Activated CD4-positive, alpha-beta memory T cell treated with anti-CD3 and anti-CD28 coated beads, Interleukin-2, amount 10 ng/mL, durations not matched to agents 7 days and 5 days (primary cell): Measurements from ENCODE around the gene ZNF211. TPM values are rescaled to one million over a fixed set of nuclear protein-coding genes. Genes with fewer than 3 reads are reported as not detected.

Experiments used
- CTCF ChIA-PET: fragments of 350-600 bp; sonication (Branson Sonifier 250); formaldehyde crosslinking; loops from one replicate; lab custom pipeline; 2021; ENCODE audit warnings: antibody characterized with exemption, inconsistent platforms; lab: Charles Lee
- POLR2A ChIA-PET: fragments of 350-600 bp; sonication (Branson Sonifier 250); formaldehyde crosslinking; loops from one replicate; lab custom pipeline; 2021; ENCODE audit warnings: antibody characterized with exemption; lab: Charles Lee
- DNase-seq: peaks from one replicate; pipeline ENCODE4 v3.0.0-alpha.2; 2020
- H3K27ac Mint-ChIP-seq: one replicate; pipeline ENCODE4 v1.8.0; 2021; ENCODE audit warnings: mild to moderate bottlenecking, mixed read lengths
- H3K27me3 Mint-ChIP-seq: one replicate; pipeline ENCODE4 v1.8.0; 2021; ENCODE audit warnings: mixed read lengths
- H3K36me3 Mint-ChIP-seq: one replicate; pipeline ENCODE4 v1.8.0; 2021; ENCODE audit warnings: low read depth, mixed read lengths
- H3K4me1 Mint-ChIP-seq: one replicate; pipeline ENCODE4 v1.8.0; 2021; ENCODE audit warnings: mixed read lengths
- H3K4me3 Mint-ChIP-seq: one replicate; pipeline ENCODE4 v1.8.0; 2021; ENCODE audit warnings: mild to moderate bottlenecking, mixed read lengths
- H3K9me3 Mint-ChIP-seq: one replicate; pipeline ENCODE4 v1.8.0; 2021; ENCODE audit warnings: mixed read lengths
- total RNA-seq, 2 experiments: library from RNA; stranded (reverse); gene quantifications; one replicate each; pipeline ENCODE4 v1.2.3, GENCODE V29; 2021

Gene ZNF211
- total RNA-seq, 2 experiments from 2014 or later = 17.8 to 20.4 TPM

DNA sequence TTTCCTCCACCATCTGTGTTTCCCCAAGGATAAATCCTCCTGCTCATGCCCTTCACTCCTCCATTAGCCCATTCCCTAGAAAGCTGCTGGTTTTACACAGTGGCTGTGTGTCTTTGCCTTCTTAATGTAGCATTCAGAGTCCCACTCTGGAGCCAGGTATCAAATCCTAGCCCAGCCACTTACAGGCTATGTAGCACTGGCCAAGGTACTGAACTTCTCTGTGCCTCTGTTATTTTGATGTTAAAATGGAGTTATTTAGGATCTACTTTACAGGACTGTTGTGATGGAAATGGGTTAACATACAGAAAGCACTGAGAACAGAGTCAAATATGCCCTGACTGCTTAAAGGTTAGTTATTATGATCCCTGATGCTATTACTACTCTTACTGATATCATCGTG is 34.3 kb downstream of the ZNF211 start:
- Mint-ChIP-seq H3K27ac (no peak overlapping the region), H3K9me3 (peaks cover 11% of the 10 kb centered on the region), H3K4me3 (no peak overlapping the region), H3K36me3 (no peaks in the 10 kb centered on the region), H3K27me3 (peaks cover 10% of the 10 kb centered on the region), H3K4me1 (peaks cover 1% of the 10 kb centered on the region)
- no peak for DNase-seq
- POLR2A ChIA-PET = no interaction called here
- CTCF ChIA-PET = no interaction called here

DNA sequence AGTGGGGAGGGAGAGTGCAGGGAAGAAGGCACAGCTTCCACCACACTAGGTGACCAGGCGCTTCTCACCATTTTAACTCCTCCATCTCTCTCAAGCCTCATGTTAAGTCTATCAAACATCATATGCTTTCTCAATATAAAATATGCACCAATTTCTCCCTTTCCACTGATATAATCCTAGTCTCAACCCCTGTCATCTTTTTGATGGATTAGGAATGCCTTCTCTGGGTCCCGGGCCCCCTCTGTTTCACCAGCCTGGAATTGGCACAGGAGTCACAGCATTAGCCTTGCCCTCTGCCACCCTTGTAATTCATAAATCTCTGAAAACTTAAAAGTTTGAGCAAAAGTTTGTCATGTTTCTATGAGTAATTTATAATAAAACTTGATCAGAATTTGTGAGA is 35.7 kb downstream of the ZNF211 start, which contains the start of gene ZSCAN4:
ZSCAN4 (plus strand) TSS at position 301 of the 400 bp plus-strand sequence. CDS start 7,211 bp downstream, outside the sequence.
- H3K4me1 Mint-ChIP-seq = peaks cover 1% of the 10 kb centered on the region
- CTCF ChIA-PET = no interaction called here
- H3K27ac Mint-ChIP-seq = no peak within 1 kb of the TSS
- peaks cover 10% of the 10 kb centered on the region for H3K27me3 Mint-ChIP-seq
- H3K9me3 Mint-ChIP-seq = peaks cover 11% of the 10 kb centered on the region
- no peaks in the 10 kb centered on the region for H3K36me3 Mint-ChIP-seq
- DNase-seq = no peak
- POLR2A ChIA-PET = no interaction called here
- H3K4me3 Mint-ChIP-seq = no peak within 1 kb of the TSS

DNA sequence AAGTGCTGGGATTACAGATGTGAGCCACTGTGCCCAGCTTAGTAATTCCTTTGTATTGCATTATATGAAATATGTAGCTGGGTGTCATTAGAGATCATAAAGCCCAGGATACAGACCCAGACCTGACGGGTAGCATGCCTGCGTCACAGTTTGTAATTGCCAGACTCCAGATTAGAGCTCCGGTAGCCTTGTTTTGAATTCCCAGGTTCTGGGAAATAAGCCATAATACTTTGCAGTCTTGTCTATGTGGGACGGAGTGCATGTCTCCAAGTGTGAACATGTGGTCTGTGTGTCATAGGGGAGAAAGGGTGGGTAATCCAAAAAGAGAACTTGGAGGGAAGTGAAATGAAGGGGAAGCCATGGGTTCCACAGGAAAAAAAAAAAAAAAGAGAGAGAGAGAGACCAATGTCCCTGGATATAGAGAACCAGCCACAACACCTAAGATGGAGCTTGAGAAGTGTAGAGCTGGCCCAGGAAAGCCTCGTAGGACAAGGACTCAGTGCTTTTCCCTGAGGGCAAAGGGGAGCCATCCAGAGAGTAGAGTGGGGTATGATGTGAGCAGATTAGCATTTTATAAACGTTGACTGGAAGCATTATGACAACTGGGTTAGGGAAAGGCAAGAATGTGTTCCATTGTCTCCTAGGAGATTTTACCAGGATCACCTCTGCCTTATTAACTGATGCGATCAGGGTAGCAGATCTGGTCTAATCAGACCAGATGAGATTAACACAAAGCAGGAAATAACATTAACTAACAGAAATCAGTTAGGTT is 38.3 kb downstream of the ZNF211 start:
- POLR2A ChIA-PET = no interaction called here
- no peak for DNase-seq

DNA sequence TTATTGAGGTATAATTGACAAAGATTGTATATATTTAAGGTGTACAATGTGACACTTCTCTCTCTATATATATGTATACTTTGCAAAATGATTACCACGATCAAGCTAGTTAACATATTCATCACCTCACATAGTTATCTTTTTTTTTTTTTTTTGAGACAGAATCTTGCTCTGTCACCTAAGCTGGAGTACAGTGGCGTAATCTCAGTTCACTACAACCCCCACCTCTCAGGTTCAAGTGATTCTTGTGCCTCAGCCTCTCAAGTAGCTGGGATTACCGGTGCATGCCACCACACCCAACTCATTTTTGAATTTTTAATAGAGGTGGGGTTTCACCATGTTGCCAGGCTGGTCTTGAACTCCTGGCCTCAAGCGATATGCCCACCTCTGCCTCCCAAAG is 39.5 kb downstream of the ZNF211 start:
- Mint-ChIP-seq H3K4me1 (no peaks in the 10 kb centered on the region), H3K36me3 (no peaks in the 10 kb centered on the region), H3K9me3 (peaks cover 10% of the 10 kb centered on the region), H3K27me3 (no peaks in the 10 kb centered on the region), H3K27ac (no peak overlapping the region), H3K4me3 (no peak overlapping the region)
- CTCF ChIA-PET = no interaction called here
- POLR2A ChIA-PET = interaction anchor here (0.9 kb wide), 1 partner anchor 13 kb away, joined by 3 read pairs; no protein-coding TSS in a partner anchor
- DNase-seq = no peak

More for the DNA sequence above, 38.3 kb downstream of the ZNF211 start:
- Mint-ChIP-seq H3K36me3 (no peaks in the 10 kb centered on the region), H3K27ac (no peak overlapping the region), H3K9me3 (peaks cover 13% of the 10 kb centered on the region), H3K4me1 (no peaks in the 10 kb centered on the region), H3K27me3 (no peaks in the 10 kb centered on the region), H3K4me3 (no peak overlapping the region)
- CTCF ChIA-PET = no interaction called here

DNA sequence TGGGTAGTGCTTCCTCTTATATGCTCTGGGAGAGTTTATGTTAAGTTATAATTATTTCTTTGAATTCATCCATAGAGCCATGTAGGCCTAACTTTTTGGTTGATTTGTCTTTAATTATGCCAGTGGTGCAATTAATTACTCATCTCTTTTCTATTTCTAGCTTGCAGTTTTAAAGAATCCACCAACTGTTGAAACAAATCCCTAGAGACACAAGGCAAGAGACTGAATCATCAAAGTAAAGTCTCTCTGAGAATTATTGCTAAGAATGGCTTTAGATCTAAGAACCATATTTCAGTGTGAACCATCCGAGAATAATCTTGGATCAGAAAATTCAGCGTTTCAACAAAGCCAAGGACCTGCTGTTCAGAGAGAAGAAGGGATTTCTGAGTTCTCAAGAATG is 42.9 kb downstream of the ZNF211 start:
- Mint-ChIP-seq H3K36me3 (no peaks in the 10 kb centered on the region), H3K27me3 (no peaks in the 10 kb centered on the region), H3K27ac (no peak overlapping the region), H3K4me1 (no peaks in the 10 kb centered on the region), H3K4me3 (no peak overlapping the region), H3K9me3 (peaks cover 25% of the 10 kb centered on the region)
- ChIA-PET POLR2A (no interaction called here), CTCF (no interaction called here)
- no peak for DNase-seq

DNA sequence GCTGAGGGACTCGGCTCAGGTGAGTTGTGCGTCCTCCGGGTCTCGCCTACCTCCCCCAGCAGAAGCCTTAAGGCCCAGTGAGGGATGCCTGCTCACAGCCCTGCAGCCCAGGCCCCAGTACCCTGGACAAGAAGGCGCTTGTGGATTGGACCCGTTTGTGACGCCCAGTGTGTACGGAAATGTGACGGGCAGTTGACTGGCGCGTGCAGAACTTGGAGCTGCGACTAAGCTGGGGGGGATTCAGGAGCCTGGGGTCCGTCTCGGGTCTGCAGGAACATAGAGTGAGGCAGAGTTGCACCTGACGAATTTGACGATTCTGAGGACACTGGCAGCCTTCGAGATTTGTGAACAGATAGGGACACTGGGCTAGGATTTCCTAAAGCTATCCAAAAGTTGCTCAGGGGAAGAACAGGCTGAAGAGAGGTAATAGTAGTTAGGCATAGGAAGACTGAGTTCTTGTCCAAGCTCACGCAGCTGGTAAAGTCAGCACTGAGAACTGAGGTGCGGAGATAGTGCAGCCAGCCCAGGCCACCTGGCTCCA is 49.3 kb downstream of the ZNF211 start:
- CTCF ChIA-PET = interaction anchor here (0.6 to 2.2 kb wide), 10 partner anchors 8 to 498 kb away, joined by 3 to 9 read pairs (median 4); partner anchors contain the start of genes ZNF134, ZNF211, ZNF416 and ZNF671
- H3K27ac Mint-ChIP-seq = peak overlapping the region; percentile 84

DNA sequence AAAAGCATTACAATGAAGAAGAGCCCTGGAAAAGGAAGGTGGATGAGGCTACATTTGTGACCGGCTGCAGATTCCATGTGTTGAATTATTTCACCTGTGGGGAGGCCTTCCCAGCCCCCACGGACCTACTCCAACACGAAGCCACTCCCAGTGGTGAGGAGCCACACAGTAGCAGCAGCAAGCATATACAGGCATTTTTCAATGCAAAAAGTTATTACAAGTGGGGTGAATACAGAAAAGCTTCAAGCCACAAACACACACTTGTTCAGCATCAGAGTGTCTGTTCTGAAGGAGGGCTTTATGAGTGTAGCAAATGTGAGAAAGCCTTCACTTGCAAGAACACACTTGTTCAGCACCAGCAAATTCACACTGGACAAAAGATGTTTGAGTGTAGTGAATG is 53.8 kb downstream of the ZNF211 start:
- POLR2A ChIA-PET = no interaction called here

More for the DNA sequence above, 49.3 kb downstream of the ZNF211 start:
- DNase-seq = no peak
- Mint-ChIP-seq H3K9me3 (peaks cover 67% of the 10 kb centered on the region), H3K36me3 (peaks cover 60% of the 10 kb centered on the region), H3K4me3 (peak overlapping the region; percentile 94), H3K4me1 (peaks cover 30% of the 10 kb centered on the region), H3K27me3 (no peaks in the 10 kb centered on the region)
- POLR2A ChIA-PET = interaction anchor here (0.6 to 2.2 kb wide), 15 partner anchors 26 to 472 kb away, joined by 3 to 12 read pairs (median 6); partner anchors contain the start of genes ZNF134, ZNF211, ZNF329 and ZNF416

DNA sequence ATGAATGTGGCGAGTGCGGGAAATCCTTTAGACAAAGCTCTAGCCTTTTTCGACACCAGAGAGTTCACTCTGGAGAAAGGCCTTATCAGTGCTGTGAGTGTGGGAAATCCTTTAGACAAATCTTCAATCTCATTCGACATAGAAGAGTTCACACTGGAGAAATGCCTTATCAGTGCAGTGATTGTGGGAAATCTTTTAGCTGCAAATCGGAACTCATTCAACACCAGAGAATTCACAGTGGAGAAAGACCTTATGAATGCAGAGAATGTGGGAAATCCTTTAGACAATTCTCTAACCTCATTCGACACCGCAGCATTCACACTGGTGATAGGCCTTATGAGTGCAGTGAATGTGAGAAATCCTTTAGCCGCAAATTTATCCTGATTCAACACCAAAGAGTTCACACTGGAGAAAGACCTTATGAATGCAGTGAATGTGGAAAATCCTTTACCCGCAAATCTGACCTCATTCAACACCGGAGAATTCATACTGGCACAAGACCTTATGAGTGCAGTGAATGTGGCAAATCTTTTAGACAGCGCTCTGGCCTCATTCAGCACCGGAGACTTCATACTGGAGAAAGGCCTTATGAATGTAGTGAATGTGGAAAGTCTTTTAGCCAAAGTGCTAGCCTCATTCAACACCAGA is 54.5 kb downstream of the ZNF211 start:
- Mint-ChIP-seq H3K27ac (no peak overlapping the region), H3K27me3 (no peaks in the 10 kb centered on the region), H3K4me1 (peaks cover 19% of the 10 kb centered on the region), H3K36me3 (peaks cover 83% of the 10 kb centered on the region), H3K4me3 (no peak overlapping the region), H3K9me3 (peaks cover 76% of the 10 kb centered on the region)
- DNase-seq = no peak
- POLR2A ChIA-PET = no interaction called here
- CTCF ChIA-PET = no interaction called here

More for the DNA sequence above, 53.8 kb downstream of the ZNF211 start:
- H3K4me3 Mint-ChIP-seq = no peak overlapping the region
- H3K27ac Mint-ChIP-seq = no peak overlapping the region
- H3K36me3 Mint-ChIP-seq = peaks cover 90% of the 10 kb centered on the region
- no peak for DNase-seq
- peaks cover 26% of the 10 kb centered on the region for H3K4me1 Mint-ChIP-seq
- no peaks in the 10 kb centered on the region for H3K27me3 Mint-ChIP-seq
- CTCF ChIA-PET = no interaction called here
- peaks cover 79% of the 10 kb centered on the region for H3K9me3 Mint-ChIP-seq

DNA sequence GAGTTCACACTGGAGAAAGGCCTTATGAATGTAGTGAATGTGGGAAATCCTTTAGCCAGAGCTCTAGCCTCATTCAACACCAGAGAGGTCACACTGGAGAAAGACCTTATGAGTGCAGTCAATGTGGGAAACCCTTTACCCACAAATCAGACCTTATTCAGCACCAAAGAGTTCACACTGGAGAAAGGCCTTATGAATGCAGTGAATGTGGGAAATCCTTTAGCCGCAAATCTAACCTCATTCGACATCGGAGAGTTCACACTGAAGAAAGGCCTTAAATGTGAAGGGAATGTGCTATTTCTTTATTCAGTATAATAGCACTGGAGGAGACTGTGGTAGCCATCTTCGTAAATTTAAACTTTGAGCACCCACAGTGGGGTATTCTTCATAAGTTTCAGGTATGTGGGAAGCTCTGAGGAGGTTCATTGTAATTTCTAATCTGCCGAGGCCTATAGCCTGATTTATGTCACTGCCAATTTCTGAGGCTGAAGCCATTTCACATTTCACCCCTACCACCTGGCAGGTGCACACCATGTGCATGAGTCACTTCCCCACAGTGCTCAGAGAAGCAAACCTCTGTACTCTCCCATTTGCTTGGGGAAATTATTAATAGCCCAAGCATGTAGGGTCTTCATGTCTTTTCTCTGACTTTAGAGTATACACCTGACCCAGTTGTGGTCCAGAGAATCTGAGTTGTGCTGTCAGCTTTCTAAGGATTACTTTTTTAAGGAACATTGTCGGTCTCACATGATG is 55.2 kb downstream of the ZNF211 start:
- POLR2A ChIA-PET = no interaction called here
- H3K27ac Mint-ChIP-seq = no peak overlapping the region
- peaks cover 75% of the 10 kb centered on the region for H3K9me3 Mint-ChIP-seq

DNA sequence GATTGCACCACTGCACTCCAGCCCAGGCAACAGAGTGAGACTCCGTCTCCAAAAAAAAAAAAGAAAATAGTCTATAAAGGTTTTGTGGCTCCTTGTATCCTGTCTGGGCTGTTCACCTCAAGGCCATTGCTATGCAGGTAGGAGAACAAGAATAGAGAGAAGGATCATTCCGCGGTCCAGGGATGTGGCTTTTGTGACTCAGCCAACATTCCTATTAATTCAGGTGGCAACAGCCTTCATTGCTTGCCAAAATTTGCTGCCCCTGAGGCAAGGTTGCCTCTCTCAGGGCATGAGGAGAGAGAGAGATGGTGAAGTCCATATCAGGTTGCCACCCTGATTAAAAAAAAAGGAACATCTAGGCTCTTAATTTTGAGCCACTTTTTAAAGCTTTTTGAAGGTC is 56.8 kb downstream of the ZNF211 start:
- no peak overlapping the region for H3K4me3 Mint-ChIP-seq
- peaks cover 2% of the 10 kb centered on the region for H3K4me1 Mint-ChIP-seq
- peaks cover 73% of the 10 kb centered on the region for H3K9me3 Mint-ChIP-seq
- ChIA-PET POLR2A (no interaction called here), CTCF (interaction anchor here (1.1 kb wide), 1 partner anchor 8 kb away, joined by 4 read pairs; the partner anchor contains the start of gene ZNF551)
- H3K27me3 Mint-ChIP-seq = no peaks in the 10 kb centered on the region
- no peak overlapping the region for H3K27ac Mint-ChIP-seq
- H3K36me3 Mint-ChIP-seq = peaks cover 74% of the 10 kb centered on the region
- DNase-seq = no peak

More for the DNA sequence above, 55.2 kb downstream of the ZNF211 start:
- peaks cover 12% of the 10 kb centered on the region for H3K4me1 Mint-ChIP-seq
- DNase-seq = no peak
- CTCF ChIA-PET = no interaction called here
- H3K4me3 Mint-ChIP-seq = no peak overlapping the region
- H3K36me3 Mint-ChIP-seq = peaks cover 81% of the 10 kb centered on the region
- H3K27me3 Mint-ChIP-seq = no peaks in the 10 kb centered on the region
